Endothelial cell of umbilical vein (primary cell): ENCODE results near the gene PTPN13. TPM values are rescaled to one million over a fixed set of nuclear protein-coding genes. Genes with fewer than 3 reads are reported as not detected.

Source experiments
- BruUV-seq: library from RNA; stranded (reverse); fragments of 400-500 nt; replicated peaks from 2 replicates; lab custom pipeline; 2021; lab: Mats Ljungman, UMichigan
- CTCF ChIA-PET: fragments of 300-600, 350-600 bp; sonication (Branson Sonifier 250); formaldehyde crosslinking; loops from one replicate; lab custom pipeline; 2021; ENCODE audit warnings: antibody characterized with exemption, inconsistent platforms; lab: Charles Lee
- POLR2A ChIA-PET: fragments of 300-600, 350-600 bp; sonication (Branson Sonifier 250); formaldehyde crosslinking; loops from one replicate; lab custom pipeline; 2021; ENCODE audit warnings: antibody characterized with exemption, inconsistent platforms; lab: Charles Lee
- DNase-seq: peaks from one replicate; pipeline ENCODE4 v3.0.0-alpha.2; 2011; ENCODE audit warnings: low read depth, low spot score
- FAIRE-seq: peaks from 2 replicates; lab custom pipeline; 2011; peaks lifted over from hg19 to GRCh38; lab: Jason Lieb, UNC
- H2AFZ ChIP-seq: 2 replicates; pipeline ENCODE4 v1.6.0; 2012; ENCODE audit warnings: low read depth, low read length, control low read depth, inconsistent platforms
- H3K27ac ChIP-seq: 2 replicates; pipeline ENCODE4 v1.5.1; 2011; ENCODE audit warnings: low read depth, mild to moderate bottlenecking, control low read depth, low read length, moderate library complexity; ENCODE audit not compliant: insufficient read depth
- H3K27me3 ChIP-seq, 2 experiments: 2 replicates each; pipeline versions ENCODE4 v1.6.0 to v1.6.1; 2011; ENCODE audit warnings: low read length in 2 of 2, mixed read lengths in 1 of 2; ENCODE audit not compliant: control insufficient read depth in 2 of 2, insufficient read depth in 2 of 2
- H3K36me3 ChIP-seq, 2 experiments: 2 replicates in 1 of 2; 3 replicates in 1 of 2; pipeline ENCODE4 v1.5.1; 2011; ENCODE audit warnings: low read length in 2 of 2, mild to moderate bottlenecking in 1 of 2, moderate library complexity in 1 of 2; ENCODE audit not compliant: control insufficient read depth in 2 of 2, insufficient read depth in 2 of 2; ENCODE audit errors: extremely low read depth in 1 of 2
- H3K4me1 ChIP-seq: 3 replicates; pipeline ENCODE4 v1.5.1; 2011; ENCODE audit warnings: mild to moderate bottlenecking, low read length; ENCODE audit not compliant: control insufficient read depth, insufficient read depth; ENCODE audit errors: extremely low read depth
- H3K4me2 ChIP-seq: 2 replicates; pipeline ENCODE4 v1.6.1; 2011; ENCODE audit warnings: low read length, control low read depth, mixed read lengths; ENCODE audit not compliant: insufficient read depth
- H3K4me3 ChIP-seq, 3 experiments: fragments of 200-600 bp in 1 of 3; sonication (generic), shearing (Covaris generic) in 1 of 3; replicated peaks in 1 of 3; 2 replicates each; pipeline ENCODE4 v1.5.1; 2011 to 2016; ENCODE audit warnings: control low read depth in 3 of 3, low read length in 3 of 3, mild to moderate bottlenecking in 2 of 3, inconsistent platforms in 1 of 3, low read depth in 1 of 3, moderate library complexity in 1 of 3; ENCODE audit not compliant: insufficient read depth in 1 of 3
- H3K79me2 ChIP-seq: 2 replicates; pipeline ENCODE4 v1.6.0; 2012; ENCODE audit warnings: low read length, inconsistent platforms; ENCODE audit not compliant: control insufficient read depth, insufficient read depth
- H3K9ac ChIP-seq: replicated peaks from 2 replicates; pipeline ENCODE3; 2011; ENCODE audit warnings: low read length, control low read depth; ENCODE audit not compliant: insufficient read depth; ENCODE audit errors: extremely low read depth
- H3K9me1 ChIP-seq: replicated peaks from 3 replicates; pipeline ENCODE4 v1.6.0; 2011; ENCODE audit warnings: mild to moderate bottlenecking, low read length; ENCODE audit not compliant: control insufficient read depth, insufficient read depth; ENCODE audit errors: extremely low read depth
- H3K9me3 ChIP-seq: replicated peaks from 2 replicates; pipeline ENCODE4 v1.5.1; 2012; ENCODE audit warnings: low read length, inconsistent platforms; ENCODE audit not compliant: control insufficient read depth, insufficient read depth
- H4K20me1 ChIP-seq: replicated peaks from 2 replicates; pipeline ENCODE3; 2011; ENCODE audit warnings: mild to moderate bottlenecking, low read length; ENCODE audit not compliant: control insufficient read depth, insufficient read depth; ENCODE audit errors: extremely low read depth
- EZH2 ChIP-seq: IDR thresholded peaks from 2 replicates; pipeline ENCODE4 v1.6.1; 2012; ENCODE audit warnings: borderline replicate concordance, low read depth, mild to moderate bottlenecking, moderate library complexity, low read length, inconsistent platforms; ENCODE audit not compliant: severe bottlenecking
- FOS ChIP-seq: IDR thresholded peaks from 2 replicates; pipeline ENCODE4 v1.6.1; 2011; ENCODE audit warnings: mild to moderate bottlenecking, low read length, moderate library complexity, borderline replicate concordance; ENCODE audit not compliant: insufficient read depth
- GATA2 ChIP-seq: IDR thresholded peaks from 2 replicates; pipeline ENCODE4 v1.7.0; 2011; ENCODE audit warnings: low read depth, mild to moderate bottlenecking, moderate library complexity, mixed read lengths, low read length; ENCODE audit not compliant: insufficient read length, insufficient read depth
- JUN ChIP-seq: IDR thresholded peaks from 2 replicates; pipeline ENCODE4 v1.6.1; 2011; ENCODE audit warnings: borderline replicate concordance, low read depth; ENCODE audit not compliant: insufficient read length, insufficient read depth
- MYC ChIP-seq: IDR thresholded peaks from one replicate; pipeline ENCODE4 v1.6.1; 2011; ENCODE audit warnings: mild to moderate bottlenecking, low read depth, low read length
- POLR2A ChIP-seq: IDR thresholded peaks from 2 replicates; pipeline ENCODE4 v1.6.1; 2012; ENCODE audit warnings: low read depth, mild to moderate bottlenecking, control low read depth, low read length
- POLR2AphosphoS5 ChIP-seq: IDR thresholded peaks from 2 replicates; pipeline ENCODE4 v1.6.1; 2012; ENCODE audit warnings: low read depth, mild to moderate bottlenecking, control low read depth, low read length, moderate library complexity; ENCODE audit not compliant: insufficient read depth
- dilution Hi-C: fragments of 300-500 bp; cut with MboI; formaldehyde crosslinking; loops from one replicate; pipeline ENCODE4 v1.15.0; 2019; ENCODE audit warnings: low sequenced_read_pairs; ENCODE audit not compliant: extremely low pct_ligation_motif_present
- intact Hi-C: fragments of 100-400 bp; cut with micrococcal nuclease; formaldehyde crosslinking; loops from one replicate; pipeline ENCODE4 v1.10.0; 2022
- polyA plus RNA-seq, 4 experiments: library from polyadenylated mRNA; depleted of rRNA in 3 of 4; stranded (reverse) in 3 of 4; unstranded in 1 of 4; fragments of >200 nt; gene quantifications; 2 replicates each; pipeline versions ENCODE4 v1.2.1 to v1.2.3, GENCODE V29; 2011 to 2012; ENCODE audit warnings: missing spikeins in 1 of 4
- total RNA-seq: library from RNA; stranded (reverse); gene quantifications from 2 replicates; pipeline ENCODE4 v1.2.3, GENCODE V29; 2021
- TF ChIP-seq, protein P1 (sequence below), 2 donors: IDR thresholded peaks; 1 replicate in 1 of 2; 2 replicates in 1 of 2; pipeline ENCODE4 v1.5.1; 2011; ENCODE audit warnings: low read length in 2 of 2, mild to moderate bottlenecking in 2 of 2, moderate library complexity in 2 of 2, control low read depth in 1 of 2, inconsistent platforms in 1 of 2, low read depth in 1 of 2; ENCODE audit not compliant: insufficient read depth in 1 of 2; ENCODE audit errors: extremely low read depth in 1 of 2
- TF ChIP-seq, protein P2 (sequence below): IDR thresholded peaks from 2 replicates; pipeline ENCODE4 v1.6.1; 2011; ENCODE audit not compliant: insufficient read depth, insufficient read length

The PTPN13 gene
- total and polyA plus RNA-seq, 2 donors (not counting 3 experiments of a cell fraction or from before 2014, with no cell fraction given): 0.69 to 2.9 TPM

GRCh38 chr4:86837691-86838503 is 243.8 kb downstream of the PTPN13 start:
- BruUV-seq: no TSS peak
- Histone ChIP-seq H3K36me3 (no peaks in the 10 kb centered on the region), H2AFZ (no peak overlapping the region), H3K79me2 (no peaks in the 10 kb centered on the region), H3K27me3 (no peaks in the 10 kb centered on the region), H3K4me2 (no peak overlapping the region), H3K4me1 (no peaks in the 10 kb centered on the region), H3K9me3 (no peaks in the 10 kb centered on the region), H3K9ac (no peak overlapping the region), H3K9me1 (no peaks in the 10 kb centered on the region), H3K4me3 (no peak overlapping the region), H3K27ac (no peak overlapping the region), H4K20me1 (no peaks in the 10 kb centered on the region)
- DNase-seq: no peak
- TF ChIP-seq, protein P1, sequence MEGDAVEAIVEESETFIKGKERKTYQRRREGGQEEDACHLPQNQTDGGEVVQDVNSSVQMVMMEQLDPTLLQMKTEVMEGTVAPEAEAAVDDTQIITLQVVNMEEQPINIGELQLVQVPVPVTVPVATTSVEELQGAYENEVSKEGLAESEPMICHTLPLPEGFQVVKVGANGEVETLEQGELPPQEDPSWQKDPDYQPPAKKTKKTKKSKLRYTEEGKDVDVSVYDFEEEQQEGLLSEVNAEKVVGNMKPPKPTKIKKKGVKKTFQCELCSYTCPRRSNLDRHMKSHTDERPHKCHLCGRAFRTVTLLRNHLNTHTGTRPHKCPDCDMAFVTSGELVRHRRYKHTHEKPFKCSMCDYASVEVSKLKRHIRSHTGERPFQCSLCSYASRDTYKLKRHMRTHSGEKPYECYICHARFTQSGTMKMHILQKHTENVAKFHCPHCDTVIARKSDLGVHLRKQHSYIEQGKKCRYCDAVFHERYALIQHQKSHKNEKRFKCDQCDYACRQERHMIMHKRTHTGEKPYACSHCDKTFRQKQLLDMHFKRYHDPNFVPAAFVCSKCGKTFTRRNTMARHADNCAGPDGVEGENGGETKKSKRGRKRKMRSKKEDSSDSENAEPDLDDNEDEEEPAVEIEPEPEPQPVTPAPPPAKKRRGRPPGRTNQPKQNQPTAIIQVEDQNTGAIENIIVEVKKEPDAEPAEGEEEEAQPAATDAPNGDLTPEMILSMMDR (IDR thresholded peaks at IDR 0.05; ENCODE audit: extremely low read depth in 1 of 2, insufficient read depth in 1 of 2, low read depth in 1 of 2, low read length in 2 of 2): no peak
- TF ChIP-seq JUN (no peak), MYC (no peak), POLR2AphosphoS5 (no peak), GATA2 (no peak), EZH2 (no peak), FOS (no peak), POLR2A (no peak)
- TF ChIP-seq, protein P2, sequence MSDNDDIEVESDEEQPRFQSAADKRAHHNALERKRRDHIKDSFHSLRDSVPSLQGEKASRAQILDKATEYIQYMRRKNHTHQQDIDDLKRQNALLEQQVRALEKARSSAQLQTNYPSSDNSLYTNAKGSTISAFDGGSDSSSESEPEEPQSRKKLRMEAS: no peak
- CTCF ChIA-PET: no interaction called here
- intact Hi-C loops: no loop called here
- POLR2A ChIA-PET: no interaction called here
- dilution Hi-C loops: no loop called here
- no peak for FAIRE-seq
